Activated T-helper 1 cell treated with anti-CD3 and anti-CD28 coated beads, Interleukin-2, amount 50 U/mL, for 16 hours (primary cell): ENCODE results near the gene MSH4.
"Not testable (repeated sequence)": the region's sequence is repeated elsewhere in the genome, so short reads cannot be mapped to it uniquely, and the experiment has no call there.

ENCODE experiments used
- DNase-seq, 2 donors: peaks; one replicate each; pipeline ENCODE4 v3.0.0-alpha.2; 2020; ENCODE audit warnings: low read depth in 1 of 2, low spot score in 1 of 2

The MSH4 gene

GRCh38 chr1:75796376-75797272 is at the start of gene MSH4:
TSS of gene MSH4 (plus strand) at chr1:75796882. CDS start at chr1:75796986, 104 bp downstream.
- DNase-seq: no peak

GRCh38 chr1:75757210-75757609 is 39.5 kb upstream of the MSH4 start:
- not testable (repeated sequence) for DNase-seq

GRCh38 chr1:75758543-75758942 is 38.1 kb upstream of the MSH4 start:
- DNase-seq: not testable (repeated sequence)

- DNase-seq: no peak
These were observed 32.5 kb upstream of the MSH4 start for GRCh38 chr1:75764057-75764655.

GRCh38 chr1:75765697-75766355 is 30.9 kb upstream of the MSH4 start:
- no peak for DNase-seq

- no peak for DNase-seq
These were observed 28.7 kb upstream of the MSH4 start for GRCh38 chr1:75768016-75768415.

GRCh38 chr1:75770761-75771160 is 25.9 kb upstream of the MSH4 start:
- DNase-seq: no peak

GRCh38 chr1:75771978-75772377 is 24.7 kb upstream of the MSH4 start:
- no peak for DNase-seq

- DNase-seq: not testable (repeated sequence)
These were observed 18.9 kb upstream of the MSH4 start for GRCh38 chr1:75777812-75778211.

- not testable (repeated sequence) for DNase-seq
These were observed 18.0 kb upstream of the MSH4 start for GRCh38 chr1:75778694-75779093.

- not testable (repeated sequence) for DNase-seq
These were observed 16.5 kb upstream of the MSH4 start for GRCh38 chr1:75780183-75780582.

GRCh38 chr1:75783920-75784319 is 12.8 kb upstream of the MSH4 start:
- not testable (repeated sequence) for DNase-seq

GRCh38 chr1:75785320-75785982 is 11.2 kb upstream of the MSH4 start:
- DNase-seq: no peak

GRCh38 chr1:75785983-75786853 is 10.5 kb upstream of the MSH4 start, which contains the start of gene RABGGTB:
TSS of gene RABGGTB (plus strand) at chr1:75786256. CDS start at chr1:75786272, 16 bp downstream.
- peak; percentile 83 to 89 for DNase-seq

GRCh38 chr1:75786901-75787493 is 9.7 kb upstream of the MSH4 start:
- DNase-seq: no peak

GRCh38 chr1:75787524-75787923 is 9.2 kb upstream of the MSH4 start:
- no peak for DNase-seq

- DNase-seq: no peak
These were observed 6.7 kb upstream of the MSH4 start for GRCh38 chr1:75789988-75790387.

- DNase-seq: no peak
These were observed 5.7 kb upstream of the MSH4 start for GRCh38 chr1:75791022-75791421.

- DNase-seq: no peak
These were observed 4.6 kb upstream of the MSH4 start for GRCh38 chr1:75792091-75792490.

GRCh38 chr1:75794382-75794781 is 2.3 kb upstream of the MSH4 start:
- DNase-seq: no peak
